Peyer's patch (tissue), 4 donors: ENCODE results near the gene PTX3. TPM values are rescaled to one million over a fixed set of nuclear protein-coding genes. Genes with fewer than 3 reads are reported as not detected.

Source experiments
- DNase-seq, 3 donors: peaks; one replicate each; pipeline ENCODE4 v3.0.0-alpha.2; 2017 to 2019
- H3K27ac ChIP-seq, 4 donors: fragments of 200-600 bp; sonication (generic); one replicate each; pipeline ENCODE4 v1.5.1; 2016 to 2019
- H3K27me3 ChIP-seq, 2 donors: fragments of 200-600 bp; sonication (generic); one replicate each; pipeline ENCODE4 v1.5.1; 2019
- H3K36me3 ChIP-seq, 3 donors: fragments of 200-600 bp; sonication (generic); one replicate each; pipeline ENCODE4 v1.5.1; 2016 to 2019
- H3K4me1 ChIP-seq, 4 donors: fragments of 200-600 bp; sonication (generic); one replicate each; pipeline ENCODE4 v1.5.1; 2016 to 2019
- H3K4me3 ChIP-seq, 4 donors: fragments of 200-600 bp; sonication (generic); 1 replicate in 3 of 4; 2 replicates in 1 of 4; pipeline ENCODE4 v1.5.1; 2016 to 2019; ENCODE audit warnings: mild to moderate bottlenecking in 1 of 4
- H3K9me3 ChIP-seq, 4 donors: fragments of 200-600 bp; sonication (generic); one replicate each; pipeline ENCODE4 v1.5.1; 2016 to 2019; ENCODE audit warnings: mild to moderate bottlenecking in 1 of 4
- POLR2A ChIP-seq, 2 donors: fragments of 450-650 bp; IDR thresholded peaks; one replicate each; pipeline ENCODE4 v1.5.1; 2017; ENCODE audit warnings: antibody characterized with exemption in 2 of 2, mild to moderate bottlenecking in 2 of 2, moderate library complexity in 2 of 2
- total RNA-seq, 4 donors: library from RNA; depleted of rRNA; stranded (reverse); fragments of >200 nt; gene quantifications; one replicate each; pipeline ENCODE4 v1.1.0, GENCODE V29; 2016
- TF ChIP-seq, protein P1 (sequence below), 6 experiments: fragments of 450-650 bp in 4 of 6; fragments of 200-600 bp in 2 of 6; sonication (generic) in 1 of 6; IDR thresholded peaks; one replicate each; pipeline ENCODE4 v1.5.1; 2017 to 2019; ENCODE audit warnings: antibody characterized with exemption in 6 of 6, mild to moderate bottlenecking in 3 of 6, moderate library complexity in 1 of 6

Gene PTX3
- under 1 TPM in 1 of 4 donors, not detected in 3; 0.94 TPM for total RNA-seq

DNA sequence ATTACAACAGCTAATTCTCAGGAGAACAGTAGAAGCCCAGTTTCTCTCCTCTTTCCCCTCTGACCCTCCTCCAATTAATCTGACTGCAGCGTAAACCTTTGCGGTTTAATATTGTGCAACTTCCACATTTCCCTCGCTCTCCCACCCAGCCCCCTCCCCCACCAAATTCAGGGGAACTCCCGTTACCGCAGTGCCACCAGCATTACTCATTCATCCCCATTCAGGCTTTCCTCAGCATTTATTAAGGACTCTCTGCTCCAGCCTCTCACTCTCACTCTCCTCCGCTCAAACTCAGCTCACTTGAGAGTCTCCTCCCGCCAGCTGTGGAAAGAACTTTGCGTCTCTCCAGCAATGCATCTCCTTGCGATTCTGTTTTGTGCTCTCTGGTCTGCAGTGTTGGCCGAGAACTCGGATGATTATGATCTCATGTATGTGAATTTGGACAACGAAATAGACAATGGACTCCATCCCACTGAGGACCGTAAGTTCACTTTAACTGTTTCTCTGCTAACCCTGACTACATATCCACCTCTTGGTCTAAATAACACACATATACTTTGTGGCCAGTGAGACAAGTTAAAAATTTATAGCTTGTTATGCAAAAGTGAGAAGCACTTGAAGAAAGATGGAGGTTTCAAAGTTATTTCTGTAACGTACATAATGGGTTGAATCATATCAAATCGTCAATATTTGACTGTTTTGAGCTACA is at the start of gene PTX3:
TSS of gene PTX3 (plus strand) at position 268 of the 709 bp plus-strand sequence. CDS start at position 352, 84 bp downstream.
- no peaks in the 10 kb centered on the region for H3K36me3 ChIP-seq
- peak within 1 kb of the TSS in 1 of 4 donors; percentile 19 for H3K27ac ChIP-seq
- TF ChIP-seq, protein P1, sequence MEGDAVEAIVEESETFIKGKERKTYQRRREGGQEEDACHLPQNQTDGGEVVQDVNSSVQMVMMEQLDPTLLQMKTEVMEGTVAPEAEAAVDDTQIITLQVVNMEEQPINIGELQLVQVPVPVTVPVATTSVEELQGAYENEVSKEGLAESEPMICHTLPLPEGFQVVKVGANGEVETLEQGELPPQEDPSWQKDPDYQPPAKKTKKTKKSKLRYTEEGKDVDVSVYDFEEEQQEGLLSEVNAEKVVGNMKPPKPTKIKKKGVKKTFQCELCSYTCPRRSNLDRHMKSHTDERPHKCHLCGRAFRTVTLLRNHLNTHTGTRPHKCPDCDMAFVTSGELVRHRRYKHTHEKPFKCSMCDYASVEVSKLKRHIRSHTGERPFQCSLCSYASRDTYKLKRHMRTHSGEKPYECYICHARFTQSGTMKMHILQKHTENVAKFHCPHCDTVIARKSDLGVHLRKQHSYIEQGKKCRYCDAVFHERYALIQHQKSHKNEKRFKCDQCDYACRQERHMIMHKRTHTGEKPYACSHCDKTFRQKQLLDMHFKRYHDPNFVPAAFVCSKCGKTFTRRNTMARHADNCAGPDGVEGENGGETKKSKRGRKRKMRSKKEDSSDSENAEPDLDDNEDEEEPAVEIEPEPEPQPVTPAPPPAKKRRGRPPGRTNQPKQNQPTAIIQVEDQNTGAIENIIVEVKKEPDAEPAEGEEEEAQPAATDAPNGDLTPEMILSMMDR (IDR thresholded peaks at IDR 0.05) = no peak
- no peak for TF ChIP-seq POLR2A (IDR thresholded peaks at IDR 0.05)
- H3K4me1 ChIP-seq = peaks cover 0 to 7% (median 0%) of the 10 kb centered on the region in 4 donors
- no peaks in the 10 kb centered on the region for H3K9me3 ChIP-seq
- peak within 1 kb of the TSS; percentile 16 to 58 (median 31) for H3K4me3 ChIP-seq
- no peak for DNase-seq
- H3K27me3 ChIP-seq = no peaks in the 10 kb centered on the region

- no peak overlapping the region for H3K4me3 ChIP-seq
- H3K9me3 ChIP-seq = no peaks in the 10 kb centered on the region
- H3K36me3 ChIP-seq = no peaks in the 10 kb centered on the region
- H3K4me1 ChIP-seq = no peaks in the 10 kb centered on the region
- H3K27me3 ChIP-seq = no peaks in the 10 kb centered on the region
- TF ChIP-seq POLR2A (IDR thresholded peaks at IDR 0.05) = no peak
- TF ChIP-seq, protein P1 (IDR thresholded peaks at IDR 0.05) = no peak
- H3K27ac ChIP-seq = no peak overlapping the region
- DNase-seq = no peak
Measured at GRCh38 chr3:157387708-157388435, 48.8 kb upstream of the PTX3 start.

DNA sequence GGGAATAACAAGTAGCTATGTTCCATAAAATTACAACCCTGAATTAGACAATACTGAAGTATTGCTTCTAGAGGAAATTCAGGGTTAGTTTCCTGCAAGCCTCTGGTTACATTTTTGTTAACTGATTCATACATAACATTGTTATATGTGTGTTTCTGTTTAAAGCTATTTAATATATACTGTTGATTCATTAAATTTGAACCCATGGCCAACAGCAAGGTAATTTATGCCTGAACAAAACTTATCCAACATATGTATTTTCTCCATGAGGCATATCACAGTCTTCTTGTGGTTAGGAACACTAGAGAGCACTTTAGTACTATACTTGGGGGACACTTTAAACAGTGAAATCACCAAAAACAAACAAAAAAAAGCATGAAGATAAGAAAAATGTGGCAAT is 47.7 kb upstream of the PTX3 start:
- Histone ChIP-seq H3K36me3 (no peaks in the 10 kb centered on the region), H3K4me3 (no peak overlapping the region), H3K4me1 (no peaks in the 10 kb centered on the region), H3K27me3 (no peaks in the 10 kb centered on the region), H3K9me3 (no peaks in the 10 kb centered on the region), H3K27ac (no peak overlapping the region)
- no peak for DNase-seq
- TF ChIP-seq, protein P1 (IDR thresholded peaks at IDR 0.05) = no peak
- no peak for TF ChIP-seq POLR2A (IDR thresholded peaks at IDR 0.05)

- no peaks in the 10 kb centered on the region for H3K9me3 ChIP-seq
- H3K4me1 ChIP-seq = no peaks in the 10 kb centered on the region
Measured at GRCh38 chr3:157390713-157391515, 45.7 kb upstream of the PTX3 start.

DNA sequence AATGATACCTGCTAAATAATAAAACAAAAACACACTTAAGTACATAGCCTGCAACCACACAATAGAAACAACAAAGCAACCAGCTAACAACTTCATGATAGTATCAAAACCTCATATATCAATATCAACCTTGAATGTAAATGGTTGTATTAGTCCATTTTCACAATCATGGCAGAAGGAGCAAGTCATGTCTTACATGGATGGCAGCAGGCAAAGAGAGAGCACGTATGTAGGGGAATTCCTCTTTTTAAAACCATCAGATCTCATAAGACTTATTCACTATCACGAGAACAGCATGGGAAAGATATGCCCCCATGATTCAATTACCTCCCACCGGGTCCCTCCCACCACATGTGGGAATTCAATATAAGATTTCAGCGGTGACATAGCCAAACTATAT is 44.5 kb upstream of the PTX3 start:
- no peak for DNase-seq
- Histone ChIP-seq H3K4me3 (no peak overlapping the region), H3K9me3 (no peaks in the 10 kb centered on the region), H3K27ac (no peak overlapping the region), H3K27me3 (no peaks in the 10 kb centered on the region), H3K4me1 (no peaks in the 10 kb centered on the region), H3K36me3 (no peaks in the 10 kb centered on the region)
- TF ChIP-seq, protein P1 (IDR thresholded peaks at IDR 0.05) = no peak
- no peak for TF ChIP-seq POLR2A (IDR thresholded peaks at IDR 0.05)

More at GRCh38 chr3:157390713-157391515, 45.7 kb upstream of the PTX3 start:
- no peak for DNase-seq
- no peak for TF ChIP-seq POLR2A (IDR thresholded peaks at IDR 0.05)
- TF ChIP-seq, protein P1 (IDR thresholded peaks at IDR 0.05) = no peak
- H3K27me3 ChIP-seq = no peaks in the 10 kb centered on the region
- H3K27ac ChIP-seq = no peak overlapping the region
- no peaks in the 10 kb centered on the region for H3K36me3 ChIP-seq
- no peak overlapping the region for H3K4me3 ChIP-seq
